Adrenal gland (tissue), 12 donors: ENCODE measurements around the gene KLHL3. TPM values are rescaled to one million over a fixed set of nuclear protein-coding genes. Genes with fewer than 3 reads are reported as not detected.

ENCODE experiments used
- DNase-seq, 7 donors: peaks; one replicate each; pipeline ENCODE4 v3.0.0-alpha.2; 2019 to 2020
- H3K27ac ChIP-seq, 5 donors: fragments of 200-600 bp; sonication (generic) in 4 of 5; 1 replicate in 3 of 5; 2 replicates in 2 of 5; pipeline versions ENCODE4 v1.5.1 to v1.8.0; 2016 to 2020; ENCODE audit warnings: mild to moderate bottlenecking in 1 of 5
- H3K27me3 ChIP-seq: fragments of 200-600 bp; 2 replicates; pipeline ENCODE4 v1.8.0; 2021
- H3K36me3 ChIP-seq, 2 donors: fragments of 200-600 bp; replicated peaks in 1 of 2; 1 replicate in 1 of 2; 2 replicates in 1 of 2; pipeline versions ENCODE4 v1.5.1 to v1.8.0; 2018 to 2022
- H3K4me1 ChIP-seq, 2 donors: fragments of 200-600 bp; replicated peaks in 1 of 2; 1 replicate in 1 of 2; 2 replicates in 1 of 2; pipeline versions ENCODE4 v1.5.1 to v1.8.0; 2018 to 2021
- H3K4me3 ChIP-seq, 4 donors: fragments of 200-600 bp; sonication (generic) in 3 of 4; one replicate each; pipeline ENCODE4 v1.5.1; 2016 to 2018
- H3K9me3 ChIP-seq, 3 donors: fragments of 200-600 bp; sonication (generic) in 1 of 3; replicated peaks in 1 of 3; 1 replicate in 2 of 3; 2 replicates in 1 of 3; pipeline versions ENCODE4 v1.5.1 to v1.8.0; 2016 to 2021
- POLR2A ChIP-seq, 2 donors: fragments of 450-650 bp; IDR thresholded peaks; one replicate each; pipeline ENCODE4 v1.6.1; 2017; ENCODE audit warnings: antibody characterized with exemption in 2 of 2, mild to moderate bottlenecking in 2 of 2, moderate library complexity in 1 of 2
- WGBS, 4 donors: extraction: QIAGEN DNeasy Blood & Tissue Kit in 2 of 4; methylation state at CpG; one replicate each; pipeline versions ENCODE4 v1.1.5 to v1.1.7; 2013 to 2017; 5-methylcytosine and 5-hydroxymethylcytosine counted together
- intact Hi-C, 2 donors: fragments of 100-400 bp; cut with DNase I; formaldehyde crosslinking; loops; one replicate each; pipeline versions ENCODE4 v1.14.1 to v1.15.0; 2022 to 2023
- polyA plus RNA-seq, 3 donors: library from polyadenylated mRNA; stranded (reverse); fragments of 200-250 nt in 2 of 3; fragments of 350-450 nt in 1 of 3; fragmentation: Illumina TruSeq in 1 of 3; extraction: RNeasy Lipid Tissue Mini Kit (QIAGEN cat#74804) in 1 of 3; gene quantifications; one replicate each; pipeline ENCODE4 v1.2.3, GENCODE V29; 2013 to 2014
- total RNA-seq, 9 donors: library from RNA; depleted of rRNA in 4 of 9; stranded (reverse); fragments of >200 nt in 4 of 9; fragments of 120-200 nt in 1 of 9; fragmentation: NEBNext Ultra II Directional in 1 of 9; extraction: Animal tissue kit (Norgen Biotek cat#: 25700) in 1 of 9; gene quantifications; one replicate each; pipeline versions ENCODE4 v1.1.0 to v1.2.4, GENCODE V29; 2013 to 2023
- TF ChIP-seq, protein P1 (sequence below), 6 experiments: fragments of 450-650 bp in 4 of 6; fragments of 200-600 bp in 2 of 6; sonication (generic) in 1 of 6; IDR thresholded peaks; 1 replicate in 5 of 6; 2 replicates in 1 of 6; pipeline versions ENCODE4 v1.5.1 to v1.8.0; 2016 to 2021; ENCODE audit warnings: antibody characterized with exemption in 6 of 6, mild to moderate bottlenecking in 2 of 6, moderate library complexity in 1 of 6
- donor health status: healthy with polysubstance abuse.
- donor health status: Bipolar disorder and iron deficiency.
- donor health status: DM: yes; HTN: yes; CAD: no.
- donor health status: DM: no; HTN: no; CAD: no.
- donor health status: DM: no; HTN: no; CAD: no.
- donor health status: DM: yes; HTN: yes; CAD: no.

Gene KLHL3
- total and polyA plus RNA-seq, 12 donors: 3.1 to 28.6 (median 13.4) TPM

DNA sequence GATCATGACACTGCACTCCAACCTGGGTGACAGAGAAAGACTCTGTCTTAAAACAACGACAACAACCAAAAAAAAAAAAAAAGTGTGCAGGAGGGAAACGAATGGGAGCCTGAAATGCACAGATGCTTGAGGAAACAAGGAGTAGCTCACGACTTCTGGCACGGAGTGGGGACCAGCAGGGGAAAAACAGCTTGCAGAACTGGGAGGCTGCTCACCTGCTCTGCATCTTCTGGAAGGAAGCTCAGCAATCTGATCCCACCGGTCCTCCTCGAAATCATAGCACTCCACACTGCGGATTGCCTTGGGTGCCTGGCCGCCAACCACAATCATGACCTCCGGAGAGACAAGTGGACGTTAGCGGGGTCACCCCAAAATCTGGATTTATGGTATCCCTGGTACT lies 96.2 kb downstream of the KLHL3 start:
- intact Hi-C loops: no loop called here

DNA sequence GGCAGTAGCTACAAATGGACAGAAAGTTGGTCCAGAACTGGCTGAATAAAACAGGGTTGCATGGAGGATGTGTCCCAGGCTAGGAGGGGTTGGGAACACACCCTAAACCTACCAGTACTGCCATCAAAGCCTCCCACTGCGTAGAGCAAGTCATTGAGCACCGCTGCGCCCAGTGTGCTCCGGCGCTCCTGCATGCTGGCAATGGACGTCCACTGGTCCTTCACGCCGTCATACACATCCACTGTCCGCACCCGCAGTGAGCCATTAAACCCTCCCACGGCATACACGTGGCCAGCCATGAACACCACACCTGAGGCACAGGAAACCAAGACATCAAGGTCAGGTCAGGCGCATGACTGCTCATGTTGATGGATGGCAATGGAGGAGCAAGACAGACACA lies 97.0 kb downstream of the KLHL3 start:
- Histone ChIP-seq H3K27ac (no peak overlapping the region), H3K4me1 (peaks cover 0 to 17% of the 10 kb centered on the region in 2 donors), H3K36me3 (no peaks in the 10 kb centered on the region), H3K27me3 (no peaks in the 10 kb centered on the region), H3K9me3 (no peaks in the 10 kb centered on the region), H3K4me3 (no peak overlapping the region)
- TF ChIP-seq, protein P1, sequence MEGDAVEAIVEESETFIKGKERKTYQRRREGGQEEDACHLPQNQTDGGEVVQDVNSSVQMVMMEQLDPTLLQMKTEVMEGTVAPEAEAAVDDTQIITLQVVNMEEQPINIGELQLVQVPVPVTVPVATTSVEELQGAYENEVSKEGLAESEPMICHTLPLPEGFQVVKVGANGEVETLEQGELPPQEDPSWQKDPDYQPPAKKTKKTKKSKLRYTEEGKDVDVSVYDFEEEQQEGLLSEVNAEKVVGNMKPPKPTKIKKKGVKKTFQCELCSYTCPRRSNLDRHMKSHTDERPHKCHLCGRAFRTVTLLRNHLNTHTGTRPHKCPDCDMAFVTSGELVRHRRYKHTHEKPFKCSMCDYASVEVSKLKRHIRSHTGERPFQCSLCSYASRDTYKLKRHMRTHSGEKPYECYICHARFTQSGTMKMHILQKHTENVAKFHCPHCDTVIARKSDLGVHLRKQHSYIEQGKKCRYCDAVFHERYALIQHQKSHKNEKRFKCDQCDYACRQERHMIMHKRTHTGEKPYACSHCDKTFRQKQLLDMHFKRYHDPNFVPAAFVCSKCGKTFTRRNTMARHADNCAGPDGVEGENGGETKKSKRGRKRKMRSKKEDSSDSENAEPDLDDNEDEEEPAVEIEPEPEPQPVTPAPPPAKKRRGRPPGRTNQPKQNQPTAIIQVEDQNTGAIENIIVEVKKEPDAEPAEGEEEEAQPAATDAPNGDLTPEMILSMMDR (IDR thresholded peaks at IDR 0.05): no peak
- TF ChIP-seq POLR2A (IDR thresholded peaks at IDR 0.05): no peak
- WGBS, 4 donors: 94 to 100% (median 97%) methylated on average over 2 to 13 of the region's 13 CpGs
- intact Hi-C loops: no loop called here
- no peak for DNase-seq

More for the DNA sequence above, 96.2 kb downstream of the KLHL3 start:
- TF ChIP-seq, protein P1 (IDR thresholded peaks at IDR 0.05): no peak
- TF ChIP-seq POLR2A (IDR thresholded peaks at IDR 0.05): no peak
- no peaks in the 10 kb centered on the region for H3K9me3 ChIP-seq
- H3K36me3 ChIP-seq: no peaks in the 10 kb centered on the region
- no peak for DNase-seq
- H3K27me3 ChIP-seq: no peaks in the 10 kb centered on the region
- H3K27ac ChIP-seq: no peak overlapping the region
- 83 to 95% (median 88%) methylated on average over 11 of the region's 11 CpGs for WGBS, 4 donors
- H3K4me3 ChIP-seq: no peak overlapping the region
- peaks cover 0 to 17% of the 10 kb centered on the region in 2 donors for H3K4me1 ChIP-seq

DNA sequence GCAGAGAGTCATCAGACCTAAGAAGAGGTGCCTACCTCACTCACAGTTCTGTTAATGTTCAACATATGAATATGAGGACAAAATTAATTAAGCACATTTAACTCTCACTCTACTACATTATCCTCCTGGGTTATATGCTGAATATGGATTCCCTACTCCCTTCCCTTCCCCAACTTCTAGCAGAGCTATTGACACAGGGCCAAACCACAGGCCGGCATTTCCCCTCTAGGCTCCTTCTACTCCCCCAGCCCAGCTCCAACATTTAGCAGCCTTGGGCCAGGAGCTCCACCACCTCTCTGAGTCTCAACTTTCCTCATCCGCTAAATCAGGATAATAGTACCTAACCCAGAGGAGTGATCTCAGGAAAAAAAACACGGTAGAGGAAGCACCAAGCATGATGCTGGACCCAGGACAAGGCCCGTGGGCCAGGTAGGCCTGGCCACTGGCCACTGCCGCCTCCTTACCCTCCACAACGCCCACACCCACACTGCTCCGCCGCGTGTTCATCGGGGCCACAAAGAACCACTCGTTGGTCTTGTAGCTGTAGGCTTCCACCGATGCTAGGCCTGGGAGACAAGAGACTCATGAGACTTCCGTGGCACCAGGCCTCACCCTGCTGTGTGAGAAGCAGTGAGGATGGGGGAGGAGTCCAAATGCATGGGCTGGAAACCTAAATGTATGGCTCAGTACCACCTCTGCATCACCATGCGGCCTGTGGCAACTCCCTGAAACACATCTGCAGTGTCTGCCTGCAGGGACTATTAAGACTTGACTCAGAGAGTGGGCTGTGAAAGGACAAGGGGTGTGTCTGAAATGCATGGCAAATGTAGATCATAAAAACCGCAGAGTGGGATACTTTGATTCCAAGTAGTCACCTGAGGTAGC lies 98.8 kb downstream of the KLHL3 start:
- Histone ChIP-seq H3K4me1 (peaks cover 0 to 17% of the 10 kb centered on the region in 2 donors), H3K27me3 (no peaks in the 10 kb centered on the region), H3K36me3 (no peaks in the 10 kb centered on the region), H3K27ac (peak overlapping the region in 3 of 5 donors; percentile 6 to 51 (median 32)), H3K4me3 (no peak overlapping the region), H3K9me3 (no peaks in the 10 kb centered on the region)
- intact Hi-C loops: no loop called here
- no peak for DNase-seq
- 95 to 97% (median 97%) methylated on average over 10 to 15 of the region's 15 CpGs for WGBS, 4 donors
- TF ChIP-seq, protein P1 (IDR thresholded peaks at IDR 0.05): no peak
- TF ChIP-seq POLR2A (IDR thresholded peaks at IDR 0.05): no peak

DNA sequence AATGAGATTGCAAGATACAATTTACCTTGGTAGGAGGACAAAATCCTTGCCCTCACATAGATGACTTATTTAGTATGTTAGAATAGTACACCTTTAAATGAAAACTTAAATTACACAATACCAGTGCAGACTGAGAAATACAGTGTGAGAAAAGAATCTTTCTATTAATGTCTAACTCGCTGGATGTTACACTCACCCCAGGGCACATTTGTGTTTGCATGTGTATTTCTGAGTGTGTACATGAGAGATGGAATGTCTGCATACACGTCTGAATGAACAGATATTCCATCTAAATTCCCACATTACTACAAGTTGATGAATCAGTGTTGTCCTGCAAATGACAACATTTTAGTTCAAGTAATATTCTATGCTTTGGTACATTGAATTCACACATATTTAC lies 99.8 kb downstream of the KLHL3 start:
- H3K27ac ChIP-seq: peak overlapping the region in 1 of 5 donors; percentile 51

More for the DNA sequence above, 99.8 kb downstream of the KLHL3 start:
- 51 to 53% (median 53%) methylated on average over 2 of the region's 2 CpGs for WGBS, 4 donors
- Histone ChIP-seq H3K4me3 (no peak overlapping the region), H3K9me3 (no peaks in the 10 kb centered on the region), H3K27me3 (no peaks in the 10 kb centered on the region), H3K36me3 (no peaks in the 10 kb centered on the region), H3K4me1 (peaks cover 3 to 26% of the 10 kb centered on the region in 2 donors)
- no peak for DNase-seq
- intact Hi-C loops: no loop called here
- TF ChIP-seq POLR2A (IDR thresholded peaks at IDR 0.05): no peak
- TF ChIP-seq, protein P1 (IDR thresholded peaks at IDR 0.05): no peak
